ENCODE results near the gene ANKRD11. TPM values are rescaled to one million over a fixed set of nuclear protein-coding genes. Genes with fewer than 3 reads are reported as not detected.

The ANKRD11 gene
- polyA plus RNA-seq, 1 donor from 2014 or later: 32.5 TPM

DNA sequence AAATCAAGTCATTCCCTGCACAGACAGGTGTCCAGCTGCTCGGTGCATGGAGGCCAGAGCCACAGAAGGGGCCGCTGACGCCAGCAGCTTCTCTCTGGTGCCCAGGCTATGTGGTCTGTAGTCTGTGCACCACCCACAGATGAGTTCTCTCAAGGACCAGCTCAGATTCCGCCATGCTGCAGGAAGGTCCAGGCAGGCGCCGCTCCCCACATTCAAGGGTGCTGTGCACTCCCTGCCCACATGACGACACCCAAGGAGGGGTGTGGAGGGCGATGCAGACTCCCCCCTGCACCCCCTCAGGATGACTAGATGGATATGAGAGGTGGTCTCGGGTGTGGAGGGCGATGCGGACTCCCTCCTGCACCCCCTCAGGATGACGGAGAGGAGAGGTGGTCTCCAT is 119.0 kb downstream of the ANKRD11 start (continued):
- TF ChIP-seq, protein P1, sequence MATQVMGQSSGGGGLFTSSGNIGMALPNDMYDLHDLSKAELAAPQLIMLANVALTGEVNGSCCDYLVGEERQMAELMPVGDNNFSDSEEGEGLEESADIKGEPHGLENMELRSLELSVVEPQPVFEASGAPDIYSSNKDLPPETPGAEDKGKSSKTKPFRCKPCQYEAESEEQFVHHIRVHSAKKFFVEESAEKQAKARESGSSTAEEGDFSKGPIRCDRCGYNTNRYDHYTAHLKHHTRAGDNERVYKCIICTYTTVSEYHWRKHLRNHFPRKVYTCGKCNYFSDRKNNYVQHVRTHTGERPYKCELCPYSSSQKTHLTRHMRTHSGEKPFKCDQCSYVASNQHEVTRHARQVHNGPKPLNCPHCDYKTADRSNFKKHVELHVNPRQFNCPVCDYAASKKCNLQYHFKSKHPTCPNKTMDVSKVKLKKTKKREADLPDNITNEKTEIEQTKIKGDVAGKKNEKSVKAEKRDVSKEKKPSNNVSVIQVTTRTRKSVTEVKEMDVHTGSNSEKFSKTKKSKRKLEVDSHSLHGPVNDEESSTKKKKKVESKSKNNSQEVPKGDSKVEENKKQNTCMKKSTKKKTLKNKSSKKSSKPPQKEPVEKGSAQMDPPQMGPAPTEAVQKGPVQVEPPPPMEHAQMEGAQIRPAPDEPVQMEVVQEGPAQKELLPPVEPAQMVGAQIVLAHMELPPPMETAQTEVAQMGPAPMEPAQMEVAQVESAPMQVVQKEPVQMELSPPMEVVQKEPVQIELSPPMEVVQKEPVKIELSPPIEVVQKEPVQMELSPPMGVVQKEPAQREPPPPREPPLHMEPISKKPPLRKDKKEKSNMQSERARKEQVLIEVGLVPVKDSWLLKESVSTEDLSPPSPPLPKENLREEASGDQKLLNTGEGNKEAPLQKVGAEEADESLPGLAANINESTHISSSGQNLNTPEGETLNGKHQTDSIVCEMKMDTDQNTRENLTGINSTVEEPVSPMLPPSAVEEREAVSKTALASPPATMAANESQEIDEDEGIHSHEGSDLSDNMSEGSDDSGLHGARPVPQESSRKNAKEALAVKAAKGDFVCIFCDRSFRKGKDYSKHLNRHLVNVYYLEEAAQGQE (IDR thresholded peaks at IDR 0.05; ENCODE audit: borderline replicate concordance): no peak

DNA sequence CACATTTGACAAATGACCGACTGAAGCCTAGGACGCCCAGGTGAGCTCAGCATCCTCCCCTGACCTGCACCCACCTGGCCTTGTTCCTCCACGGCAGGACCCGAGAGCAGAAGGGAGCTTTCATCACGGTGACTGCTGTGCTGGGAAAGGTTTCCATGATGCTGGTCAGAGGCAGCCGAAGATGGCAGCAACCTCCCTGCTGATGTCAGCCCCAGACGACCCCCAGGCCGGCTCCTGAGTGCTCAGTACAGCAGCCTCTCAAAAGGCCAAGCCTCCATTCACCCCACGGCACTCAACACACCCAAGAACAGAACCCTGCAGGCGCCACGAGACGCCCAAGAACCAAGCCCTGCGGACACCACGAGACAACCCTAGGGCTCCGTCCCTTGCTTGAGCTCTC is 119.8 kb downstream of the ANKRD11 start:
- Histone ChIP-seq H3K36me3 (ENCODE audit: insufficient read depth, low read length) (no peaks in the 10 kb centered on the region), H3K9me2 (ENCODE audit: insufficient read depth, low read length) (no peaks in the 10 kb centered on the region), H2AFZ (ENCODE audit: low read depth, low read length) (no peak overlapping the region), H3F3A (ENCODE audit: insufficient read depth, low read length, poor library complexity, severe bottlenecking) (no peaks in the 10 kb centered on the region), H3K27me3 (ENCODE audit: insufficient read depth, low read depth, low read length) (no peaks in the 10 kb centered on the region), H3K9me3 (ENCODE audit: low read length) (no peaks in the 10 kb centered on the region), H3K4me3 (ENCODE audit: low read length) (no peak overlapping the region), H3K79me2 (replicated peaks; ENCODE audit: insufficient read depth, low read length) (peaks cover 86% of the 10 kb centered on the region), H3K4me2 (ENCODE audit: low read length) (no peak overlapping the region), H3K27ac (ENCODE audit: low read length) (no peak overlapping the region), H4K20me1 (ENCODE audit: insufficient read depth) (no peaks in the 10 kb centered on the region), H3K9ac (ENCODE audit: low read length) (no peak overlapping the region)
- TF ChIP-seq MXI1 (conservative IDR thresholded peaks at IDR 0.05; ENCODE audit: poor library complexity, severe bottlenecking) (no peak), POLR2AphosphoS5 (IDR thresholded peaks at IDR 0.05) (no peak), TAF1 (IDR thresholded peaks at IDR 0.05; ENCODE audit: low read depth) (no peak), EZH2 (IDR thresholded peaks at IDR 0.05; ENCODE audit: borderline replicate concordance, insufficient read depth, low read length, poor library complexity, severe bottlenecking) (no peak), EP300 (conservative IDR thresholded peaks at IDR 0.05; ENCODE audit: poor library complexity, severe bottlenecking) (no peak), SMC3 (conservative IDR thresholded peaks at IDR 0.05; ENCODE audit: poor library complexity) (no peak), RAD21 (conservative IDR thresholded peaks at IDR 0.05) (no peak)
- TF ChIP-seq, protein P2, sequence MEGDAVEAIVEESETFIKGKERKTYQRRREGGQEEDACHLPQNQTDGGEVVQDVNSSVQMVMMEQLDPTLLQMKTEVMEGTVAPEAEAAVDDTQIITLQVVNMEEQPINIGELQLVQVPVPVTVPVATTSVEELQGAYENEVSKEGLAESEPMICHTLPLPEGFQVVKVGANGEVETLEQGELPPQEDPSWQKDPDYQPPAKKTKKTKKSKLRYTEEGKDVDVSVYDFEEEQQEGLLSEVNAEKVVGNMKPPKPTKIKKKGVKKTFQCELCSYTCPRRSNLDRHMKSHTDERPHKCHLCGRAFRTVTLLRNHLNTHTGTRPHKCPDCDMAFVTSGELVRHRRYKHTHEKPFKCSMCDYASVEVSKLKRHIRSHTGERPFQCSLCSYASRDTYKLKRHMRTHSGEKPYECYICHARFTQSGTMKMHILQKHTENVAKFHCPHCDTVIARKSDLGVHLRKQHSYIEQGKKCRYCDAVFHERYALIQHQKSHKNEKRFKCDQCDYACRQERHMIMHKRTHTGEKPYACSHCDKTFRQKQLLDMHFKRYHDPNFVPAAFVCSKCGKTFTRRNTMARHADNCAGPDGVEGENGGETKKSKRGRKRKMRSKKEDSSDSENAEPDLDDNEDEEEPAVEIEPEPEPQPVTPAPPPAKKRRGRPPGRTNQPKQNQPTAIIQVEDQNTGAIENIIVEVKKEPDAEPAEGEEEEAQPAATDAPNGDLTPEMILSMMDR (IDR thresholded peaks at IDR 0.05; ENCODE audit: poor library complexity, severe bottlenecking): no peak
- TF ChIP-seq, protein P1 (IDR thresholded peaks at IDR 0.05; ENCODE audit: borderline replicate concordance): no peak
